ENCODE results near the gene CHSY3.

Gene CHSY3

DNA sequence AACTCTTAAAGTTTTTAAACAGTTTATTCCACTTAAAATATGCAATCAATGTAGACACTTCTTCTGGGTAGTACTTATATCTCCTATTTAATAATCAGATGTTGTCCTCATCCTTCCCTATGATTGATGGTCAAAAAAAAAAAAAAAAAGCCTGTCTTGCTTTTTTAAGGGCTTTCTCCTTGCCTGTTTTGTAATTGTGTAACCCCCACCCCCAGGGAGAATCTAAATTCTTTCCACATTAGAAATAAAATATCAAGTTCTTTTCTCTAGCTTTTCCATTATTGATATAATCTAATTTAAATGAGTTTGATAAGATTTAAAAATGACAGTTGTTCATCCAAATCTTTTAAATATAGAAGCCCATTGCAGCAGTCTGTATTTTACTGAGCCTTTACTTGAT, 119.7 kb downstream of the CHSY3 start:
- DNase-seq (ENCODE audit: low read depth): no peak

DNA sequence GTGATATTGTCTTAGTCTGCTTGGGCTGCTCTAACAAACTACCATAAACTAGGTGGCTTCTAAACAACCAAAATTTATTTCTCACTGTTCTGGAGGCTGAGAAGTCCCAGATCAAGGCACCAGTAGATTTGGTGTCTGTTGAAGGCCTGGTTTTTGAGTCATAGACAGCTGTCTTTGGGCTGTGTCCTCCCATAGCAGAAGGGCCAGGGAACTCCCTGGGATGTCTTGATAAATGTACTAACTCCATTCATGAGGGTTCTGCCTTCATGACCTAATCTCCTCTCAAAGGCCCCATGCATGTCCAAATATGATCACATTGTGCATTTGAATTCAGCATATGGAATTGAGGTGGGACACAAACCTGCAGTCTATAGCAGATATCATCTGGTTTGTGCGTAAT, 121.2 kb downstream of the CHSY3 start:
- DNase-seq (ENCODE audit: low read depth): no peak

DNA sequence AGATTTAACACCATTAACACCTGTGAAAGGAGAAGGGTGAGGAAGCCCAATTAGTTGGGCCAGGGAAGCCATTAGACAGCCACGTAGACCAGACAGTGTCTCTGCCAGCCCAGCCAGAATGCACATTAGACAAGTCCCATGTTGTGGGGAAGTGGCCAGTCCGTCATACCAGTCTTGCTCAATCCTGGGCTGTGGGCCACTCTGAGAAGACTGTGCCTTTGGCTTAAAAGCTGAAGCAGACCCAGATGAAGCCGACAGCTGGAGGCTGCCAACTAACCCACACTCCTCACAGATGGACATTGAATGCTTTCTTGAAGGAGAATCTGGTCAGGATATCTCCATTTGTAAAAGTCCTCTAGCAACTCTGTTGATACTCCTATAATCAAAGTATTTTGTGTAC, 128.5 kb downstream of the CHSY3 start:
- no peak for DNase-seq (ENCODE audit: low read depth)

- peak; percentile 54 for DNase-seq (ENCODE audit: low read depth)
Measured at GRCh38 chr5:130034566-130035210, 130.4 kb downstream of the CHSY3 start.

DNA sequence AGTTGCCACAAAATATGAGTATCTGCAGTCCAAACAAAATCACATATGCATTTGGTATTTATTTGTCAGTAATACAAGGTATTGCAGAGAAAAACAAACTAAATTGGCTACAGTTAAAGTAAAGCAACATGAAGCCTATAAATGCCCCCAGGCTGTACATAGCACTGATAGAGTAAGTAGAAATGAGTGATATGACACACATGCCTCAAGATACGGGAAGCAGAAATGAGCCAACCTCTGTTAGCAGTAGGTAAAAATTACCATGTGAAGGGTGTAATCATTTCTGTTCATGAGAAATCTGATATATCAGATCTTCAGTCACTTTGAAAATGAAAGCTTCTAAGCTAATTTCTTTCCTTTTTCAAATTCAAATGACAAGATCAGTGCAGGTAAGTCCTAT, 131.1 kb downstream of the CHSY3 start:
- DNase-seq (ENCODE audit: low read depth): peak; percentile 4

- DNase-seq (ENCODE audit: low read depth): no peak
Measured at GRCh38 chr5:130037905-130038304, 133.6 kb downstream of the CHSY3 start.

DNA sequence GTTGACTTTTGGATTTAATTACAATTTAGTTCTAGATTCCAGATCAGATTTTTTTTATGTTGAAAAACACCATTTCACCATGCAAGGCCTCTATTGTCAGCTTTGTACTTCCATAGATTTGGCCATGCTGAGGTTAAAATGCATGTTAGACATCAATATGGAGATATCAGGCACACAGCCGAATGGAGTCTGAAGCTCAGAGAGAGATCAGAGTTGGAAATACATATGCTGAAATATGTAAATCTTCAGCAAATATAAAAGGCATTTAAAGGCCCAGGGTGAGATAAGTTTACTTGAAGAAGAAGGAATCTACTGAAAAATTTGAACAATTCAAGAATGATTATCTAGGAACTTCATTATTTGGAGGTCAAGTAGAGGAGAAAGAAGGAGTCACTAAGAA, 139.6 kb downstream of the CHSY3 start:
- no peak for DNase-seq (ENCODE audit: low read depth)

DNA sequence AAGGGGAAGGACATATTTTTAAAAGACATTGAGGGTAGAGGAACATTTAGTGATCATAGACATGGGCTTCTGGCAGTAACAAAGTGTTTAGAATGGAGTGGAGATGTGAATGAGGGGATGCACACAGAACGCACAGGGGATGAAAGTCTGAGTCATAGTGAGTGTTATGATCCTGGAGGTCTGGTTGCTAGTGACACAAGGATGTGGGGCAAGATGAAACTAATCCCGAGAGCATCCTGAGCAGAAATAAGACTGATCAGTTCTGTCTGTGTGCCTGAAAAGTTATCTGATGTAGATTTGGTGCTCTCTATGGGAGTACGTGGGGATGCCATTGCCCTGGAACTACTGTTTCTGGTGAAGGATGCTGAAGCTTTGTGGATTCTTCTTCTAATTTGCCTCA, 141.1 kb downstream of the CHSY3 start:
- DNase-seq (ENCODE audit: low read depth): peak; percentile 14

- no peak for DNase-seq (ENCODE audit: low read depth)
Measured at GRCh38 chr5:130050585-130050984, 146.3 kb downstream of the CHSY3 start.

GRCh38 chr5:130052752-130053151, 148.5 kb downstream of the CHSY3 start:
- peak; percentile 14 for DNase-seq (ENCODE audit: low read depth)

DNA sequence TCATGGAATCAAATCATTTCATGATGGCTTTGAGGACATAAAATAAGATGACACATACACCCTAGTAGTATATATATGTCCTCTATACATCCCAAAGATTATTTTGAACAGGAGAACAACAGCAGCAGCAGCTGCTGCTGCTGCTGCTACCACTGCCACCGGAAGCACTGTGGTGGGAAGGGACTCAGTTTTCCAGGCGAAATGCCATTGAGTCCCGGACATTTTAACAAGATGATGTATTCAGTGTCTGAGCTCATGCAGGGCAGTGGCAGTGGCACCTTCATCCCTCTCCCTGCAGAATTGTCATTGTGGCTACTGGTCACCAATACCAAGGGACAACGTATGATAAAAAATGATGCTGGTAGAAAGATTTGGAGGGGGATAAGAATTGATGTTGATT, 151.3 kb downstream of the CHSY3 start:
- peak; percentile 12 for DNase-seq (ENCODE audit: low read depth)

GRCh38 chr5:130061746-130062145, 157.5 kb downstream of the CHSY3 start:
- no peak for DNase-seq (ENCODE audit: low read depth)

DNA sequence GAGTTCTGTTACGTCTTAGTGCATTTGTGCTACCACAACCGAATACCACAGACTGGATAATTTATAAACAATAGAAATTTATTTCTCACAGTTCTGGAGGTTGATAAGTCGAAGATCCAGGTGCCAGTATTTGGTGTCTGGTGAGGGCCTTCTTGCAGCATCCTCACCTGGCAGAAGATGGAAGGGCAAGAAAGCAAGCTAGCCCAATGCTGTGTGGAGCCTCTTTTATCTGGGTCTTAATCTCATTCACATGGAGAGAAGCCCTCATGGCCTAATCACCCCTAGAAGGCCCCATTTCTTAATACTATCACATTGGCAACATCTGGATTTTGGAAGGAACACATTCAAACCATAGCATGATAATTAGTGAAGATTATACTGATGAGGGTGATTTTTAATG, 159.3 kb downstream of the CHSY3 start:
- no peak for DNase-seq (ENCODE audit: low read depth)

DNA sequence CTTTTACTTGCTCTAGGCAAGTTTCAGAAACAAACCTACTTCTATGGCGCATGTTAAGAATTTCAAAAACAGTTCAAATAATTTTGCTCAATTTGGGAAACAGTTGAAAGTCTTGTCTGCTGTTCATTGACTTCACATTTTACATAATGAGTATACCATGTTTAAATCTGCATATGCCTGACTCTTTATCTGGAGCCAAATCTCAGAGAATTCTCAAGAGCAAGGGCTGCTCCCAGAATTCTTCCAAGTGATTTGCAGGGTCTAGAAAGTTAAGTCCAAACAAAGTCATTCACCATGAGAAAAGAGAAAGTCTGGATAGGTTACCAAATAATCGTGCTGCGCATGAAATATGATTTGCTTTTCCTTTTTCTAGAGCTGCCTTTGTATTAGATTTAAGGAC, 160.2 kb downstream of the CHSY3 start:
- DNase-seq (ENCODE audit: low read depth): no peak

DNA sequence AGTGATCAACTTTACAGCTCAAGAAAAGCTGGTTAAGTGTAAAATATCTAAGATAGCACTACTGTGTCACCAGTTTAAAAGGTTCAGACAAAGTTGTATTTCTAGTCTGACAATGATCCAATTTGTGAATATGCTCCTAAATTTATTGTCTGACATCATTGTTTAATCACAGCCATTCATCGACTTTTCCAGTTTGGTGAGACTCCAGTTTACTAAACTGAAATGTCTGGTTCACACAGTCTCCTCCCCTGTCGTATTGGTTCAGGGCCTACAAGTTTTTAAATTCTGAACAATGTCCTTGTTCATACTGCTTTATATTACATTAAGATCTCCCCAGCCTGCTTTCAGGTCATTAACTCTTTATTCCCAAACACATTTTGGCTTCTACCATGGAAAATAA, 161.4 kb downstream of the CHSY3 start:
- no peak for DNase-seq (ENCODE audit: low read depth)

DNA sequence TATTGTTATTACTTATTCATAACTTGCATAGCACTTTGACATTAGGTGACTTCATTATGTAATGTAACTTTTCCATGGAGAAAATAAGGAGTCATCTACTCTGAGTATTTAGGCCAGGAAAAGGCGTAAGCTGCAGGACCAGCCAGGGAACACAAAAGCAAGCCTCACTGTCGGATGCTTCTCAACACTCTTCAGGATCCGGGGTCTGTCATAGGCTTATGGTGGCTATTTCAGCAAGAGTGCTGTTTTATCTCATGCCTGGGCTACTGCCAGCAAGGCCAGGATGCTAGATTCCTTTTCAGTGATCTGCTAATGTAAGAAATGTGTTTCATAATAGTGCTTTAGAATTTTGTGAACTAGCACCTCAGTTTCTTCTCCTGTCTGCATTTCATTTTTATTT, 162.4 kb downstream of the CHSY3 start:
- DNase-seq (ENCODE audit: low read depth): peak; percentile 50

GRCh38 chr5:130067364-130067763, 163.1 kb downstream of the CHSY3 start:
- no peak for DNase-seq (ENCODE audit: low read depth)

DNA sequence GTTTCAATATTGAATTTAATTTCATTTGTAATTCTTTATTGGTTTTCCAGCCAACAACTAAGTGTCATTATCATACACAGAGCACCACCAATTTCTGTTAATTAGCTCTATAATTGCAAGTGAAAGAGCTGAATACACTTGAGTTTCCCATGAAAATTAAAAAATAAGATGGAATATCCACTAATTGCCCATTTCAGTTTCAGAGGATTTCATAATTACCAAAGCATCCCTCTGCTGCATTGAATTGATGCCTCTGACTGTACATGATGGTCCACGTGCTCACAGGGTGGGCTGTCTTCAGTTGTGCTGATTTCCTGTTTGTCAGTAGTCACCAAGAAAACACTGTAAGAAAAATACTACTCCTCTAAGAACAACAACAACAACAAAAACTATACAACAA, 163.8 kb downstream of the CHSY3 start:
- no peak for DNase-seq (ENCODE audit: low read depth)

GRCh38 chr5:130068988-130069387, 164.7 kb downstream of the CHSY3 start:
- DNase-seq (ENCODE audit: low read depth): no peak

DNA sequence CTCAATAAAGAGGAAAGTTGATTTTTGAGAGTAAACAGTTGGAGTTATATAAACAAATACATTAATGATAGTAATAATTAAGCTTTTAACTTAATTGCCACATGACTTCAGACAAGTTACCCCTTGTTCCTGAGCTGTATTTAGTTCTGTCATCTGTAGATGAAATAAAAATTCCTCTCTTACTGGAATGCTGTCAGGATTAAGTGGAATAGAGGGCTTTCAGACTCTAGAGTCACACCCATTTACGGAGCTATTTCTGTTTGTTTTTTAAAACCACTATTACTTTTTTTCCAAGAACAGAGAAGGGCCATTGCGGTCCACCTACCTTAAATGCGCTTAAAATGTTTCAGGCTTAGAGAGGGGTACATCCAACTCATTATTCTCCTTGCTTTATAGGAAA, 170.6 kb downstream of the CHSY3 start:
- no peak for DNase-seq (ENCODE audit: low read depth)

- no peak for DNase-seq (ENCODE audit: low read depth)
Measured at GRCh38 chr5:130077007-130077406, 172.7 kb downstream of the CHSY3 start.

DNA sequence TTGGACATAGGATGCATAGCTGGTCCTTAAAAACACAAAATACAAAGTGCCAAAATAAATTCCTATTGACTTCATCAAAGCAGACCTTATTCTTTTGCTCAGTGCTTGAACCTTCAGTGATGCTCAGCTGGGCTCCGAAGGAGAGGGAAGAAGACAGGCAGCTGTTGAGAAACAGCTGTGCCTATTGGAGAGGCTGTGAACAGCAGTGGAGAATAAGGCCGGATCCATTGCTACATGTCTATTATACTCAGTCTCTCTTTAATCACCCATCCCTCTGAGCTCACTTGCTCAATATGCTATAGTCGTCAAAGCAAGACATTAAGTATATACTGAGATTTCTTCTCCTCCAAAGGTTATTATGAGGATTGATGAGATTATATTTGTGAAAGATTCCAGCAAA, 174.4 kb downstream of the CHSY3 start:
- DNase-seq (ENCODE audit: low read depth): no peak

DNA sequence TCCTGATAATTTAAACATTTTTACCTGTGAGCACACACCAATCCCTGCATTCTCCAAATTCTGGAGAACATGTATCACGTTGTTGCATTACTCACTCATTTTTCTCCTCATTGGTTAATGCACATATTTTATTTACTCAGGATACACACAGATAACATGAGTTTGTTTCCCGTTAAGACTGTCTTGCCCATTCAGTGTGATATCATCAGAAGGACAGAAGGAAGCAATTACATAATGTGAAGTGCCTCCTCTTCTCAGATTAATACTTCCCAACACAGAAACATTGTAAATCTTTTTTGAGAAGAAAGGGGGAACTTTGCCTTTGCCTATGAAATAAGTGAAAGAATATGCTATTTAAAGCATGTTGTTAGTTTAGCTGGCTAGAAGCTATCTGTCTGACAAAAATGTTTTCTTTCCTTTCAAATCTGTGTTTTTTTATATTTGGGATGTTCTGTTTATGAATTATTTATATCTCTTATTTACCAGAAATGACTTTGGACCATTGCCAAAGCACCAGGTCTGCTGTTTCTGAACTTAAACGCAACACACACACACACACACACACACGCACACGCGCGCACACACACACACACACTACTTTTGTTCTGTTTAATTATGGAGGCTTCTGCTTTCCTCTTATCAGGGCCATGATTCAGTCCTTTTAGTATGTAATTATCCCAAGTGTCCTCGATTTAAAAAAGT, 186.5 kb downstream of the CHSY3 start:
- DNase-seq (ENCODE audit: low read depth): no peak

GRCh38 chr5:130092991-130093390, 188.7 kb downstream of the CHSY3 start:
- peak; percentile 28 for DNase-seq (ENCODE audit: low read depth)

Measured in EH (cell line).